ENCODE results near the gene ITGA1. TPM values are rescaled to one million over a fixed set of nuclear protein-coding genes. Genes with fewer than 3 reads are reported as not detected.
A peak's percentile ranks its signal among the peaks of the same experiment; 100 is the strongest.
"Not testable (repeated sequence)": the region's sequence is repeated elsewhere in the genome, so short reads cannot be mapped to it uniquely, and the experiment has no call there.

ITGA1 gene
- total RNA-seq = 62.3 TPM
- long read RNA-seq, full-length matches to known transcripts = 3 of 47 reads
- long read RNA-seq, partial matches to known transcripts = 37 of 47 reads
- long read RNA-seq, other reads (novel, unspliced or antisense) = 7 of 47 reads

DNA sequence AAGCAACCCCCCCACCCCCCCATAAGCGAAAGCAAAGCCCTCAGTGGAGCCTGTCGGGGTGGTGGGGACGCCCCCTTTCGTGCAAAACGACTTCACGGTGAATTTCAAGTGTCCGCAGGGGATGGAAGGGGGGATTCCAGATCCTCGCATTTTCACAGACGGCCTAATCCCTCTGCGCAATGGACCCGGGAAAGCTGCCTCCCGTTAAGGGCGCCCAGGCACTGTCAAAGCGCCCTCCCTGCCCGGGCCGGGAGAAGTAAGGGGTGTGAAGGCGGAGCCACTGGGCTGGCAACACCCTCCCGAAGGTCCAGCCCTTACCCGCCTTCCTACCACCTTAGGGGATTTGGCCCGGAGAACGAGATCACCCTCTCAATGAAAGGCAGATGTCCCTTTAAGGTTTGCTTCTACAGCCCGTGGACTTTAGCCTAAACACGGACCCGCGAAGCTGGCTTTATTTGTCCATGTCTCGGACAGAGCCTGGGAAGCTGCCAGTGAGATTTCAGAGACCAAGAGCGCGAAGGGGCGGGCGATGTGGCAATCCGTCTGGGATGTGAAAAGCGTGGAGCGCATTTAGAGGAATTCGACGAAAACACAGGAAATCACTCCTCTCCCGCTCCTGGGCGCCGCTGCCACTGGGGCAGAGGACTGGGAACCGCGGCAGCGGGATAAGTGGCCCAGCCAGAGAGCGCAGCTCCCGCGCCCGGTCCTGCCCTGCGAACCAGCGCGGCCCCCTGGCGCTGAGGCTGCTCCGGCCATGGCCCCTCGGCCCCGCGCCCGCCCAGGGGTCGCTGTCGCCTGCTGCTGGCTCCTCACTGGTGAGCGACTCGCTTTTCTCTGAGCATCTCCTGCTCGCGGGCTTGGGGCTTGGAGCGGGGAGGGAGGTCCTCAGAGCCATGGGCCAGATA, at the start of gene ITGA1, which contains the start of gene PELO:
Gene ITGA1 (plus strand): TSS at position 317 of the 905 bp plus-strand sequence. CDS start 438 bp downstream, at position 755.
Gene PELO (plus strand): TSS at position 317 of the 905 bp plus-strand sequence. CDS start 12,479 bp downstream, outside the sequence.
- peak; percentile 92 for DNase-seq (ENCODE audit: low spot score)

DNA sequence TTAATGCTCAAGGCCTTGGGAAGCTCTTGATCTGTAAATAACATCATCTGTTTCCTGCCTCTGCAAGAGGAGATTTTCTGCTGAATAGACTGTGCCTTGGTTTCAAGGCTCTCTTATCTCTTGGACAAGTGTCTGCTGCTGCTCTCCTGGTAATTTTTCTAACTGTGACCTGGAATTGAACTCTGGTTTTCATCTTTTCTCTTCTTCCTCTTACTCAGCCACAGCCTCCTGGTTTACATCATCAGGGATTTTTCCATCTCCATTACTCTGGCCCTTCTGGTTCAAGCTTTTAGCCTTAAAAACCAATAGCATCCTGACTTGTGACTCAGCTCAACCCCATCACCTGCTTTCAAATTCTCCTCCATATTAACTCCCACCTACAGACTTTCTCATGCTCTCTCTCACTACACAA, 49.6 kb upstream of the ITGA1 start:
- DNase-seq (ENCODE audit: low spot score) = no peak

DNA sequence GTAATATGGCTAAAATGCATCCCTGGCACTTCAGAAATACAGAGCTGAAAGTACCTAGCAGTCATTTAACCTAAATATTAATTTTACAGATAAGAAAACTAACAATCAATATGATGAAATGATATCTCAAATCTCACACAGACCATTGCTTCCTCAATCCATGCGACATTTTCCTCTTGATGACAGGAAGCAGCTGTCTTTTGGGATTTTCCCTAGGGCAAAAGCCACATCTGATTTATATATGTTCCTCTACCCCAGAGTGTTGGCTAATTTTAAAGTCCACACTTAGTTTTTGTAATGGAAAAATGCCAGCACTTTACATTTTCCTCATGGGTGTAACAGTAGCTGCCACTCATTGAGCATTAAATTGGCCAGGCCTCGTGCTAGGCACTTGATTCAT, 47.7 kb upstream of the ITGA1 start:
- no peak for DNase-seq (ENCODE audit: low spot score)

DNA sequence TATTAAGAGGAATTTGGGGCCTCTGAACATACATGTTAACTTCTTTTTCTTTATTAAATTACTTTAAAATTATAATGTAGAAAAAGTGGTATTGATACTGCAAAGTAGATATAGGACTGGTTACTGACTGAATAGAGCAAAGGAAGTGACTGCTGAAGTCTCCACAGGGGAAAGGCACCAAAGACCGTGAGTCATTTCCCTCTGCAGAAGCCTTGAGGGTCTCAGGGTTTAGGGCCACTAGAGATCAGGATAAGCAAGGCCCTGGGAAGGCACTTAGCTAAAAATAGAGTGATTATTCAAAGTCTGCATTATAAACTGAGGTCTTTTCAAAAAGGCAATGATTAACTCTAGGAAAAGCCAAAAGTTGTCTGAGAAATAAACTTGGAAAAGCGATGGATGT, 44.7 kb upstream of the ITGA1 start:
- no peak for DNase-seq (ENCODE audit: low spot score)

DNA sequence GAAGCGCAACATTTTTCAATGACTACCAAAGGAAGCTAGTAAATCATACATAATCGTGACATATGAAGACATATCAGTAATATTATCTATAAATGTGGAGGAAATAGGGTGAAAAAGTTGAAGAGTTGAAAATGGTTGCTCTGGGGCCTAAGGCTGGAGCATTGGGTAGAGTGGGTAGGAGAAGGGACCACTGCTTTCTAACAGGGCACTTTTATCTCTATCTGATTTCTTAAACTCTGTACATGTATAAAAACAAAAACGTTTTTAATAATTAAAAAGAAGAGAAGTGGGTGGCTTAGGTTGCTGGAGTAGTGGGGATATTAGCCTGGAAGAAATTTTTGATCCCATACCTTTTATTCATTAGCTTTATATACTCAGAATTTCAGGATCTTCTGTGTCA, 44.2 kb upstream of the ITGA1 start:
- no peak for DNase-seq (ENCODE audit: low spot score)

DNA sequence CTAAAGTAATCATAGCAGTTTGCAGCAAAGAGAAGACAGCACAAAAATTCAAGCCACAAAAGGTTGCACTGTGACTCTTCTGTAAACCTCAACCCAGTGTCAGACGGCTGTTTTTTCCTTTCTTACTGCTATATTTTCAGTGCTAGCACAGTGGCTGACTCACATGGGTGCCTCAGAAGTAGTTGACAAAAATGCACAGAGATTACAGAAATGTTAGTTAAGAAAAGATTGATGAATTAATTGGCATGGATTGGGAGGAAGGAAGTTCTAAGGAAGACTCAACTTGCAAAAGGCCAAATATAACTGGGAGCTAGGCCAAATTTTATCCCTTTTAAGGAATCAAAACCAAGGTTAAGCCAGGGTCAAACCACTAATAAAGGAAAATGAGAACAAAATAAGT, 43.7 kb upstream of the ITGA1 start:
- DNase-seq (ENCODE audit: low spot score) = no peak

DNA sequence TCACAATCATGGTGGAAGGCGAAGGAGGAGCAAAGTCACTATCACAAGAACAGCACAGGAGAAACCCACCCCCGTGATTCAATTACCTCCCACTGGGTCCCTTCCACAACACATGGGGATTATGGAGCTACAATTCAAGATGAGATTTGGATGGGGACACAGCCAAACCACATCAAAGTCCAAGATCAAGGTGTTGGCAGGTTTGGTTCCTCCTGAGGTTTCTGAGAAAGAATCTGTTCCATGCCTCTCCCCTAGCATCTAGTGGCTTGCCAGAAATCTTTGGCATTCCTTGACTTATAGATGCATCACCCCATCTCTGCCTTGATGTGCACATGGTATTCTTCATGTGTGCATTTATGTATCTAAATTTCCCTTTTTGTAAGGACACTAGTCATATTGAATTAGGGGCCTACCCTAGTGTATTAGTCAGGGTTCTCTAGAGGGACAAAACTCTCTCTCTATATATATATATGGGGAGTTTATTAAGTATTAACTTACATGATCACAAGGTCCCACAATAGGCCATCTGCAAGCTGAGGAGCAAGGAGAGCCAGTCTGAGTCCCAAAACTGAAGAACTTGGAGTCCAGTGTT, 42.8 kb upstream of the ITGA1 start:
- not testable (repeated sequence) for DNase-seq (ENCODE audit: low spot score)

DNA sequence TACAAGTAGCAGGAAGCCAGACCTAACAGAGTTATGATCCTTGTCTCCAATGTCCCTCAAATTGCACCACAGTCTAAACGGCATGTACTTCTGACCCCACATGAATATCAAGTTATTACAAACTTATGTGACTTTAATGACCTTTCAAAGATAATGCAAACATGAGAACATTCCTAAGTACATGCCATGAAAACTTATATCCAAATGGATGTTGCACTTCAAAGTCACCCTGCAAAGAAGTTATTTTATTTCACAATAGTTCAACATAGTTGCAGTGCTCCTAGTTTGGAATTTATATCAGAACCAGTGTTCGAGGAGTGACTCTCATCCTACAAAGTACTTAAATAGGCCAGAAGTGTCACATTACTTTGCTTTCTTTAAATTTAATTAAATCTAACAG, 41.2 kb upstream of the ITGA1 start:
- no peak for DNase-seq (ENCODE audit: low spot score)

DNA sequence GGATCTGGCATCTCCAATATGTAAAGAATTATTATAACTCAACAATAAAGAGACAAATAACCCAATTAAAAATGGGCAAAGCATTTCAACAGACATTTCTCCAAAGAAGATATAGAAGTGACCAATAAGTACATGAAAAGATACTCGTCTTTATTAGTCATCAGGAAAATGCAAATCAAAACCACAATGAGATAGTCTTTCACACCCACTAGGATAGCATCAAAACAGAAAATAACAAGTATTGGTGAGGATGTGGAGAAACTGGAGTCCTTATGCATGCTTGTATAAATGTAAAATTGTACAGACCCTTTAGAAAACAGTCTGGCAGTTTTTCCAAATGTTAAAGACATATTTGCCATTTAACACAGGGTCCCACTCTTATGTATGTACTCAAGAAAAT, 39.1 kb upstream of the ITGA1 start:
- DNase-seq (ENCODE audit: low spot score) = no peak

DNA sequence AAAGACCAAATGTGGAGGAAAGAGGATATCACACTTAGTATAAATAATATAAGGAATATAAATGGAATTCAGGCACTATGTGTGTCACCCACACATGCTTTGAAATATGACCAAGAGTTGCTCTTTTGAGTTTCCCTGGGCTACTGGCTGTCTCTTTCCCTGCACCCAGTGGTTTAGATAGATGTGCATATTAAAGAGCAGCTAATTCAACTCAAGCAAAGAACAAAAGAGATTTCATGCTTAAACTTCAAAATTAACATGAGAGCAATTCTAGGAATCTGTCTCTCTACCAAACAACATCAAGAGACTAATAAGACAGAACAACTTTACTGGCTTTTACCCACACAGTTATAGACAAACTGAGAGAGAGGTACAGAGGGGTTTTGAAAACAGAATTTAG, 38.0 kb upstream of the ITGA1 start:
- DNase-seq (ENCODE audit: low spot score) = no peak

DNA sequence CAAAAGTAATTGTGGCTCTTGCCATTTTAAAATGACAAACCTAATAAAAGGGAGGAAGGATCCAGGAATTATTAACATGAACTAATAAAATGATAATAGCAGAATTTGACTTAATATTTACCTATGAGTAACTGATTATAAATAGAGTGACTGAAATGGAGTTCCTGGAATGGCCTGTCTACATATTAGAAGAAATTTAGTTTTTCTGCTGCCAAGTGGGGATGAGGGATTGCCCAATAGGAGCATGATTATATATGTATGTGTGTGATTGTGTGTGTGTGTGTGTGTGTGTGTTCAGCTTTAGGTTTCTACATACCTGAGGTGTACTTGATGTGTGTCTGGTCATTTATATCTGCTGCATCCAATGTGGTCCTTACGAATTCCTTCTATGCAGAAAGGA, 36.6 kb upstream of the ITGA1 start:
- no peak for DNase-seq (ENCODE audit: low spot score)

DNA sequence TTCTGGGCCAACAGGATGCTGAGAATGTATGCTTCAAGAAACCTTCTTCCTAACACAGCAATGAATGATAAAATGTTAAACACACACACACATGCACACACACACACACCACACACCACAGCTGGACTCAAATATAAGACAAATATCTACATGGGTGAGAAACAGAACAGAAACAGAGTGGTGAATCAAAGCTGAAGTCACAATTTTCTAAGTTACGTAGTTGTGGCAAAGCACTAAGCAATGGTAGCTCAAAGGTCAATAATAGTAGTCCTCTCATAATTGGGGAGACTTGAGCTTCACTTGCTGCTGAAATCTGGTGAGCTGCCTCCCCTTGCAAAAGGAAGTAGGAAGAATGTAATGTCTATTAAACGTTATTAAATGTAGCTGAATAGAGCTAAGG, 33.7 kb upstream of the ITGA1 start:
- no peak for DNase-seq (ENCODE audit: low spot score)

DNA sequence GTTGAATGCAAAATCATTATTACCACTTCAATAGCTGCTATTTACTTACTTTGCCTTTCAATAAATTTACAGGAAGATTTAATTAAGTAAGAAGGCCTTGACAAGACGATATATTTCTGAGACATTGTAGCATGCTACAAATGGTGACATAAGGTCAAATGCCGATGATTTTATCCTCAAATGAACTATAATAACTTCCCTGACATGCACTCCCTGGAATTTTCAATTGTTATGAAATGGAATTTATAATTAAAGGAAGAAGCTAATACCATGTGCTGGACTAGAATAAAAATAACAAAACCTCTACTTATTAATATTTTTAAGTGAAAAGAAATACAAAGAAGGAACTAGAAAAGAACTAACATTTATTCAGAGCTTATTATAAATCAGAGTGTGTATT, 30.2 kb upstream of the ITGA1 start:
- DNase-seq (ENCODE audit: low spot score) = no peak

DNA sequence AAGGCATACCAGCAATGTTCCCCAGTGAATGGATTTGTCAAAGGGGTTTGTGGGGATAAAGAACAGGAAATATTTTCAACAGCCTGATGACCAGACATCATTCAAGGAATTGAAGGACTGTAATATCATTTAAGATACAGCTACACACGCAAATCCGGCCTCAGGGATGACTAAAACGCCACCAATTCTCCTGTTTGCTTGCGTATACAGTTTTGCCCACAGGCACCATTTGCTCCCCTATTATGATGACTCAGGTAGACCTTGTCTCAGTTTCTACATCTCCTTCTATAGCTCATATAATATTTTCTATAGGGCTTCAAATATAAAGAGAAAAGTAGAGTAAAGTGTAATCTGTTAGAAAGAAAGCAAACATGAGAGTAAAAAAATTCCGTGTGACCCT, 29.7 kb upstream of the ITGA1 start:
- no peak for DNase-seq (ENCODE audit: low spot score)

DNA sequence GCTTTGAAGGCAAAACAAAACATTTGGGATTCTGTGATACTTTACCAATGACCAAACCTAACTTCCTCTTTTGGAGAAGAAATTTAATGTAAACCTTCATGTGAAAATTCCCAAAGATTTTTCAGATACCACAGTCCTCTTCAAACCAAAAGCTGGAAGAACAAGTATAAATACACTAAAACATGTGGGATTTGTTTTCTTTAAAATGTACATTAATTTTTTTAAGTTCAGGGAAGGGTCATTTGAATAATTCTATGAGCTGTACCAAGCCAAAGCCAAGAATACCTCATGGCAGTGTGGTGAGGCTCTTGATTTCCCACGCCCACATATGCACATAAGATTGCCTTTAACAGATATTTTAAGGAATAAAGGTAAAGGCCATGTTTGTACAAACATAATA, 28.4 kb upstream of the ITGA1 start:
- DNase-seq (ENCODE audit: low spot score) = no peak

DNA sequence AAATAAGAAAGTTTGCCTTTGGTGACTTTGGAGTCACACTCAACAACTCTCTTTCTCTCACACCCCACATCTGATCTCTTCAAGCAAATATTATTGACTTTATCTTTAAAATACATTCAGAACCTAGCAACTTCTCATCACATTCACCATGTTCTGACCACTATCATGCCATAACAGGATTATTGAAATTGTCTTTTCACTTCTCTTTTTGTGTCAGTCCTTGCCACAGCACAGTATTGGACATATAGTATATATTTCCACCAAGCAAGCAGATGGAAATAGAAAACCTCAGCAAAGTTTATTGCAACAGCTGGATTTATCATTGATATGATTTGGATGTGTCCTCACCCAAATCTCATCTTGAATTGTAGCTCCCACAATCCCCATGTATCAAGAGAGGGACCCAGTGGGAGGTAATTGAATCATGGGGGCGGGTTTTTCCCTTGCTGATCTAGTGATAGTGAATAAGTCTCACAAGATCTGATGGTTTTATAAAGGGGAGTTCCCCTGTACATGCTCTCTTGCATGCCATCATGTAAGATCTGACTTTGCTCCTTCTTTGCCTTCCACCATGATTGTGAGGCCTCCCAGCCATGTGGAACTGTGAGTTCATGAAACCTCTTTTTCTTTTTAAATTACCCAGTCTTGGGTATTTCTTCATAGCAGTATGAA, 26.9 kb upstream of the ITGA1 start:
- DNase-seq (ENCODE audit: low spot score) = no peak

DNA sequence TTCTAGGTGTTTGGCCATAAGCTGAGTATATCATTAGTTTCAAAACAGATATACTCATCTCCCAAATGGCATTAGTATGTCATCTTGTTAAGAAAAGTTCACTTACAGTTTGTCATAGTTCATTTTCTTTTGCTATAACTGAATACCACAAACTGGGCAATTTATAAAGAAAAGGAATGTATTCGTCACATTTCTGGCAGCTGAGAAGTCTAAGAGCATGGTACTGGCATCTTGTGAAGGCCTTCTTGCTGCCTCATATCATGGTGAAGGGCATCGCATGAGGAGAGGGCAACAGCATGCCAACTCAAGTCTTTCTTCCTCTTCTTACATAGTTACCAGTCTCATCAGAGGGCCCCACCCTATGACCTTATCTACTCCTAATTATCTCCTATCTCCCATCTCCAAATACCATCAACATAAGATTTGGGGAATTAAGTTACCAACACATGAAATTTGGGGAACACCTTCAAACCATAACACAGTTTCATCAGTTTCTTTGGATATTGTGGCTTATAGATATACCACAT, 20.4 kb upstream of the ITGA1 start:
- no peak for DNase-seq (ENCODE audit: low spot score)

DNA sequence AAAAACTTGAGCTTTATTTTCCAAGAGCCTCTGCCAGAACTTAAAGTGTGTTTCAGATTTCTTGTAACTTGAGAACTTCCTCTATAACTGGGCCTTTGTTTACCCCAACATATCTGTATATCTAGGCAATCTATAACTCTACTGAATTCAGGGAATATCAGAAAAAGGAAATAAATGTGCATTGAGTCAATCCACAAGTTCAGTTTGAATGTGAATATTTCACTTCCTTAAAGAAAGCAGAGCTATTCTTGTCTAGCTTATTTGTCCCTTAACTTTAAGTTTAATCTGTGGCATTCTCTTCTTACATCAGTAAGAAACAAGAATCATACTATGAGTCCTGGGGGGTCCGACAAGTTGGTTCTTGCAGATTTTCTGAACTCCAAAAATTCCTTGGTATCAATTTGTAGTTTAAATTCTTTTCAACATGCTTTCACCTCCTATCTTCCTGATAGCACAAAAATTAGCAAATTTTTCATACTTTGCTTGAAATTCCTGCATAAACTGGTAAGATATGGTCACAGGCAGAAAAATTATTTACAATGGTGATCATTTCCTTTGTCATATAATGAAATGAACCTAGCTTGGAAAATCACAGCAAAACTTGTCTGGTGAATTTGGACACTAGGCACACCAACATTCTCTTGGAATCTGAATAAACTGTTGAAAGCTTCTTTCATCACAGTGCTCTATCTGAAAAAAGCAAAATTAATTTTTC, 19.8 kb upstream of the ITGA1 start:
- no peak for DNase-seq (ENCODE audit: low spot score)

DNA sequence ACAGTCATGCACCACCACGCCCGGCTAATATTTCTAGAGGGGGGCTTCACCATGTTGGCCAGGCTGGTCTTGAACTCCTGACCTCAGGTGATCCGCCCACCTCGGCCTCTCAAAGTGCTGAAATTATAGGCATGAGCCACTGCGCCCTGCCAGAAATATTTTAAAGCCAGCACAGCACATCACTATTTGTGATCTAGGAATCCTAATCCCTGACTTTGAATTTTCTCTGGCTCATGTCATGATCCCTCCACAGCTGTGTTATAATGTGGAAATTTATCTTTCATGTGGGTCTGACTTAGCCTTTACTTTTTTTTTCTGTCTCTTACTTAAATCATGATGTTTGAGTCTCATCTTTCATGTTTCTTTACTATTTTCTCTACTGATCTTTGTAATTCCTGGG, 18.7 kb upstream of the ITGA1 start:
- no peak for DNase-seq (ENCODE audit: low spot score)

DNA sequence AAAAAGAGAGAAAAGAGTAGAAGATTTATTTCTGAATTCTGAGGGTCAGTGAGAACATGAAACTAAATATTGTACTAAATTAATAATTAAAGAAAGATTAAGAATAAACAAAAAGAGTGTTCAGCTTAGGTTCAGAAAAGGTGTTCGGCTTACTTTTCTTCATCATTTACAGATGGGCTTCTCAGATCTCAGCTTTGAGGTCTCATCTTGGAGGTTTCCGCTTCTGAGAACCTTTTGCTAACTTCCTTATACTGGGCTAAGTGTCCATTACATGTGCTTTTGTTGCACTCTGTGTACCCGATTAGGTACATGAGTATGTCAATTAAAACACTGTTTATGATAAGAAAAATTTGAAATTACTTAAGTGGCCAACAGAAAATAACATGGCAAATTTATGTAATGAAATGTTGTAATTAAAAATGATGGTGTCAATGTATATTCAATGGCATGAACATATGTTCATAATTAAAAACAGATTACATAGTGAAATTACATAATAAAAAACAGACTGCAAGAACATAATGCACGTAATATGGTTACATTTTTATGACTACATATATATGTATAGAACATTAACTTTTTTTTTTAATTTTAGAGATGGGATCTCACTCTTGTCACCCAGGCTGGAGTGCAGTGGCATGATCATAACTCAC, 17.3 kb upstream of the ITGA1 start:
- DNase-seq (ENCODE audit: low spot score) = no peak
